ENCODE data around the gene CACTIN.

DNA sequence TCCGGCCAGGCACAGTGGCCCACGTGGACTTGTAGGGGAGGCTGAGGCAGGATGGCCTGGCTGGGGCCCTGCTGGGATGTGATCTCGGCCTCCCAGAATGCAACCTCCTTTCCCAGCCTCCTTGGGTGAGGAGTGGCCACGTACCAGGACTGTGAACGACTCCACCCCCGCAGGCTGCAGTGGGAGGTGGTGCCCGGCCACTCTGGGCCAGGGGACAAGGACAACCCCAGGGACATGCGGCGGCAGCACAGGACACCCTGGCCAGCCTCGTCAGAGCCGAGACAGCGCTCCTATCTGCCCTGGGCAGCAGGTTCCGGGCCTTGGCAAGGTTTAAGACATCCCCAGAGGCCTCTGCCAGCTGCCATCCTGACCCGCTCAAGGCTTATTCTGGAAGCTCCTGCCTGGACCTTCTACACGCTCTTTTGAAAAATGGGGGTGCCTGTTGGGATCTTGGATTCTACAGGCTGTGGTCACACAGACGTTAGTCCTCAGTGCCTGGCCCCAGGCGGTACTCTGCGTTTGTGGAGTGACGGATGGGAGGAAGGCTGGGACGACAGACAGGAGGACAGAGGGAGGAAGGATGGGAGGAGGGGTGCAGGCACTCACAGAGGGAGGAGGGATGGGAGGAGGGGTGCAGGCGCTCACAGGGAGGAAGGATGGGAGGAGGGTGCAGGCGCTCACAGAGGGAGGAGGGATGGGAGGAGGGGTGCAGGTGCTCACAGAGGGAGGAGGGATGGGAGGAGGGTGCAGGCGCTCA is 19.9 kb upstream of the CACTIN start:
- TF ChIP-seq CTCF (IDR thresholded peaks at IDR 0.05) = no peak
- TF ChIP-seq POLR2A (IDR thresholded peaks at IDR 0.05) = no peak

Data from right lobe of liver (tissue), 4 donors.